IMR-90 (cell line): ENCODE measurements around the gene PPOX. TPM values are rescaled to one million over a fixed set of nuclear protein-coding genes. Genes with fewer than 3 reads are reported as not detected.

Source experiments
- ATAC-seq: fragments of 200-7000 bp; cut with Tn5 transposase; 2 replicates; pipeline ENCODE4 v1.9.1; 2020; ENCODE audit warnings: low read depth, mild to moderate bottlenecking, moderate library complexity
- BruUV-seq: library from RNA; stranded (reverse); fragments of 400-500 nt; replicated peaks from 2 replicates; lab custom pipeline; 2021; lab: Mats Ljungman, UMichigan
- CTCF ChIA-PET: fragments of 300-600 bp; formaldehyde crosslinking; extraction: SDS; loops from one replicate; lab custom pipeline; 2021; ENCODE audit warnings: antibody characterized with exemption; lab: Yijun Ruan, JAX
- POLR2A ChIA-PET: fragments of 300-600 bp; sonication (Branson Sonifier 250); formaldehyde crosslinking; loops from one replicate; lab custom pipeline; 2022; ENCODE audit warnings: antibody characterized with exemption; ENCODE audit not compliant: unreplicated experiment; lab: Charles Lee
- DNase-seq: peaks from one replicate; pipeline ENCODE4 v3.0.0; 2013
- H2AFZ ChIP-seq: replicated peaks from 2 replicates; pipeline ENCODE3; 2013; ENCODE audit warnings: low read length, mild to moderate bottlenecking; ENCODE audit not compliant: poor library complexity
- H2AK5ac ChIP-seq: 2 replicates; pipeline ENCODE4 v1.6.1; 2013; ENCODE audit warnings: low read depth, low read length, inconsistent platforms
- H2AK9ac ChIP-seq: replicated peaks from 2 replicates; pipeline ENCODE3; 2013; ENCODE audit warnings: mild to moderate bottlenecking, low read depth, low read length, moderate library complexity; ENCODE audit not compliant: poor library complexity
- H2BK120ac ChIP-seq: 2 replicates; pipeline ENCODE4 v1.6.1; 2013; ENCODE audit warnings: low read depth, low read length, inconsistent platforms
- H2BK15ac ChIP-seq: 3 replicates; pipeline ENCODE4 v1.6.1; 2013; ENCODE audit warnings: low read depth, low read length, inconsistent platforms
- H2BK20ac ChIP-seq: 2 replicates; pipeline ENCODE4 v1.6.1; 2013; ENCODE audit warnings: low read depth, mild to moderate bottlenecking, inconsistent platforms, low read length, moderate library complexity
- H2BK5ac ChIP-seq: 2 replicates; pipeline ENCODE4 v1.6.1; 2013; ENCODE audit warnings: mild to moderate bottlenecking, low read depth, low read length, inconsistent platforms; ENCODE audit not compliant: poor library complexity, severe bottlenecking
- H3K14ac ChIP-seq: replicated peaks from 2 replicates; pipeline ENCODE4 v1.6.1; 2013; ENCODE audit warnings: low read depth, low read length, inconsistent platforms
- H3K18ac ChIP-seq: 2 replicates; pipeline ENCODE4 v1.6.1; 2013; ENCODE audit warnings: low read depth, low read length, control low read depth
- H3K23ac ChIP-seq: 2 replicates; pipeline ENCODE4 v1.6.1; 2013; ENCODE audit warnings: low read depth, low read length, inconsistent platforms
- H3K27ac ChIP-seq: 2 replicates; pipeline ENCODE4 v1.5.1; 2013; ENCODE audit warnings: mild to moderate bottlenecking, control low read depth, low read length; ENCODE audit not compliant: insufficient read depth
- H3K27me3 ChIP-seq: 2 replicates; pipeline ENCODE4 v1.6.1; 2013; ENCODE audit warnings: low read length; ENCODE audit not compliant: control insufficient read depth, insufficient read depth
- H3K36me3 ChIP-seq: 2 replicates; pipeline ENCODE4 v1.6.1; 2013; ENCODE audit warnings: low read length, mixed read lengths; ENCODE audit not compliant: control insufficient read depth, insufficient read depth
- H3K4ac ChIP-seq: 2 replicates; pipeline ENCODE4 v1.6.1; 2013; ENCODE audit warnings: low read depth, low read length, inconsistent platforms
- H3K4me1 ChIP-seq: 2 replicates; pipeline ENCODE4 v1.6.1; 2013; ENCODE audit warnings: low read length, mixed read lengths; ENCODE audit not compliant: control insufficient read depth, insufficient read depth
- H3K4me2 ChIP-seq: 2 replicates; pipeline ENCODE4 v1.6.1; 2013; ENCODE audit warnings: low read depth, mild to moderate bottlenecking, control low read depth, low read length, moderate library complexity
- H3K4me3 ChIP-seq: 2 replicates; pipeline ENCODE4 v1.5.1; 2013; ENCODE audit warnings: low read depth, mild to moderate bottlenecking, control low read depth, low read length, moderate library complexity; ENCODE audit not compliant: insufficient read depth
- H3K56ac ChIP-seq: 2 replicates; pipeline ENCODE4 v1.6.1; 2013; ENCODE audit warnings: low read length, inconsistent platforms; ENCODE audit not compliant: insufficient read depth; ENCODE audit errors: extremely low read depth
- H3K79me1 ChIP-seq, 2 experiments: 2 replicates each; pipeline ENCODE4 v1.6.1; 2013; ENCODE audit warnings: low read length in 2 of 2, inconsistent platforms in 1 of 2, low read depth in 1 of 2
- H3K9ac ChIP-seq: 2 replicates; pipeline ENCODE4 v1.6.1; 2013; ENCODE audit warnings: low read depth, low read length, control low read depth
- H3K9me1 ChIP-seq: 2 replicates; pipeline ENCODE4 v1.6.1; 2013; ENCODE audit warnings: low read length, inconsistent platforms; ENCODE audit not compliant: insufficient read depth
- H3K9me3 ChIP-seq: 2 replicates; pipeline ENCODE4 v1.6.1; 2013; ENCODE audit warnings: low read length; ENCODE audit not compliant: control insufficient read depth, insufficient read depth
- H4K20me1 ChIP-seq: 2 replicates; pipeline ENCODE4 v1.6.1; 2013; ENCODE audit warnings: low read length, inconsistent platforms; ENCODE audit not compliant: insufficient read depth
- H4K5ac ChIP-seq: 2 replicates; pipeline ENCODE4 v1.6.1; 2013; ENCODE audit warnings: mild to moderate bottlenecking, low read depth, low read length, control low read depth
- H4K8ac ChIP-seq, 2 experiments: 2 replicates each; pipeline ENCODE4 v1.6.1; 2013; ENCODE audit warnings: low read depth in 2 of 2, low read length in 2 of 2, control low read depth in 1 of 2, inconsistent platforms in 1 of 2
- H4K91ac ChIP-seq: 2 replicates; pipeline ENCODE4 v1.6.1; 2013; ENCODE audit warnings: low read depth, low read length, inconsistent platforms; ENCODE audit not compliant: insufficient read depth
- BHLHE40 ChIP-seq: fragments of 150-350 bp; IDR thresholded peaks from 2 replicates; pipeline ENCODE4 v1.6.1; 2016; ENCODE audit warnings: mild to moderate bottlenecking, low read depth, low read length
- CTCF ChIP-seq: conservative IDR thresholded peaks from 2 replicates; pipeline ENCODE4 v1.5.1; 2012; ENCODE audit warnings: mild to moderate bottlenecking, low read depth, low read length, improper control_type of control experiment
- FOS ChIP-seq: fragments of 150-350 bp; IDR thresholded peaks from 2 replicates; pipeline ENCODE4 v1.6.1; 2016; ENCODE audit warnings: low read depth, low read length
- NFE2L2 ChIP-seq: fragments of 150-350 bp; IDR thresholded peaks from 2 replicates; pipeline ENCODE4 v1.6.1; 2016; ENCODE audit warnings: low read depth, mild to moderate bottlenecking, low read length
- POLR2A ChIP-seq: IDR thresholded peaks from 2 replicates; pipeline ENCODE4 v1.6.1; 2012; ENCODE audit warnings: mild to moderate bottlenecking, low read depth, low read length
- RAD21 ChIP-seq: IDR thresholded peaks from 2 replicates; pipeline ENCODE4 v1.6.1; 2012; ENCODE audit warnings: low read length, improper control_type of control experiment
- RFX5 ChIP-seq: IDR thresholded peaks from 2 replicates; pipeline ENCODE4 v1.8.0; 2012; ENCODE audit warnings: low read depth, mild to moderate bottlenecking, low read length, moderate library complexity
- WGBS, 2 experiments: methylation state at CpG; one replicate each; pipeline versions ENCODE4 v1.1.5 to v1.1.7; 2013; ENCODE audit warnings: missing lambda C conversion rate in 2 of 2; ENCODE audit not compliant: insufficient read length in 1 of 2; ENCODE audit errors: extremely low coverage in 2 of 2; 5-methylcytosine and 5-hydroxymethylcytosine counted together
- dilution Hi-C: fragments of 300-500 bp; cut with HindIII; formaldehyde crosslinking; loops from one replicate; pipeline ENCODE4 v1.14.3; 2018; ENCODE audit warnings: low sequenced_read_pairs; ENCODE audit not compliant: unreplicated experiment
- in situ Hi-C: fragments of 300-500 bp; cut with MboI; formaldehyde crosslinking; loops from 3 replicates; pipeline ENCODE4 v1.14.3; 2019; ENCODE audit warnings: low sequenced_read_pairs, inconsistent platforms, mixed read lengths
- intact Hi-C: fragments of 100-400 bp; cut with micrococcal nuclease; formaldehyde crosslinking; loops from 2 replicates; pipeline ENCODE4 v1.10.0; 2022
- polyA plus RNA-seq, 3 experiments: library from polyadenylated mRNA; depleted of rRNA; stranded (reverse); fragments of >200 nt; gene quantifications; 2 replicates each; pipeline ENCODE4 v1.2.3, GENCODE V29; 2012; ENCODE audit warnings: low replicate concordance in 1 of 3
- total RNA-seq: library from RNA; depleted of rRNA; stranded (reverse); fragments of >200 nt; gene quantifications from 2 replicates; pipeline ENCODE4 v1.2.3, GENCODE V29; 2012

Gene PPOX
- total and polyA plus RNA-seq, 2 of the 4 experiments (the other 2 are of a cell fraction): 6.1 to 14.3 TPM

- Histone ChIP-seq H2AK5ac (0 out of 2 replicates have a peak overlapping the region, but pooled peaks have one; percentile 9), H4K91ac (no peak overlapping the region), H2AFZ (no peak overlapping the region), H2BK5ac (no peak overlapping the region), H4K5ac (no peak overlapping the region), H3K9me1 (peaks cover 14% of the 10 kb centered on the region), H3K27me3 (no peaks in the 10 kb centered on the region), H2BK120ac (no peak overlapping the region), H4K8ac (no peak overlapping the region), H3K18ac (no peak overlapping the region), H3K14ac (no peak overlapping the region), H4K20me1 (peaks cover 13% of the 10 kb centered on the region; the same call in 1 of the 2 replicates), H3K27ac (no peak overlapping the region), H3K4me3 (no peak overlapping the region), H3K4ac (no peak overlapping the region), H3K9me3 (no peaks in the 10 kb centered on the region), H3K23ac (no peak overlapping the region), H2BK15ac (no peak overlapping the region; the same call in 2 of the 3 replicates), H3K79me1 (peaks cover 15 to 41% of the 10 kb centered on the region in 2 experiments), H3K4me1 (peaks cover 15% of the 10 kb centered on the region), H3K56ac (no peak overlapping the region), H3K36me3 (peaks cover 46% of the 10 kb centered on the region), H3K4me2 (no peak overlapping the region), H2AK9ac (no peak overlapping the region), H3K9ac (no peak overlapping the region), H2BK20ac (no peak overlapping the region)
- dilution Hi-C loops: no loop called here
- WGBS, 2 experiments: 93% methylated on average over 5 of the region's 12 CpGs; no CpG with 5 or more reads in 1 of the 2 experiments
- TSS peak; percentile 27 for BruUV-seq
- intact Hi-C loops: no loop called here
- ChIA-PET CTCF (no interaction called here), POLR2A (no interaction called here)
- TF ChIP-seq POLR2A (no peak), RFX5 (no peak), RAD21 (no peak), BHLHE40 (no peak), FOS (no peak), NFE2L2 (no peak), CTCF (no peak)
- in situ Hi-C loops: no loop called here
- no peak for ATAC-seq
- DNase-seq: no peak
Observed at GRCh38 chr1:161171696-161172095, 5.5 kb downstream of the PPOX start.
